Gastroesophageal sphincter (tissue), 3 donors: ENCODE data around the gene OR10K1.

ENCODE experiments used
- CTCF ChIP-seq, 4 experiments: fragments of 200-600 bp in 2 of 4; fragments of 450-650 bp in 2 of 4; sonication (generic) in 1 of 4; IDR thresholded peaks; one replicate each; pipeline ENCODE4 v1.5.1; 2017 to 2019; ENCODE audit warnings: antibody characterized with exemption in 4 of 4, mild to moderate bottlenecking in 2 of 4, moderate library complexity in 2 of 4
- EP300 ChIP-seq: sonication (generic); formaldehyde crosslinking; IDR thresholded peaks from one replicate; pipeline ENCODE4 v1.6.1; 2017; ENCODE audit warnings: antibody characterized with exemption, mild to moderate bottlenecking
- POLR2A ChIP-seq, 2 donors: fragments of 450-650 bp; IDR thresholded peaks; one replicate each; pipeline ENCODE4 v1.6.1; 2017; ENCODE audit warnings: antibody characterized with exemption in 2 of 2, mild to moderate bottlenecking in 2 of 2, moderate library complexity in 1 of 2
- POLR2AphosphoS5 ChIP-seq: sonication (generic); formaldehyde crosslinking; IDR thresholded peaks from one replicate; pipeline ENCODE4 v1.6.1; 2017; ENCODE audit warnings: antibody characterized with exemption

- TF ChIP-seq POLR2A (IDR thresholded peaks at IDR 0.05) (no peak), CTCF (IDR thresholded peaks at IDR 0.05) (no peak), EP300 (no peak), POLR2AphosphoS5 (no peak)
These were observed 31.4 kb downstream of the OR10K1 start for GRCh38 chr1:158493054-158493453.
